Measurements from ENCODE around the gene FAM3D. TPM values are rescaled to one million over a fixed set of nuclear protein-coding genes. Genes with fewer than 3 reads are reported as not detected.

The FAM3D gene
- total RNA-seq, 2 experiments from 2014 or later = not detected

DNA sequence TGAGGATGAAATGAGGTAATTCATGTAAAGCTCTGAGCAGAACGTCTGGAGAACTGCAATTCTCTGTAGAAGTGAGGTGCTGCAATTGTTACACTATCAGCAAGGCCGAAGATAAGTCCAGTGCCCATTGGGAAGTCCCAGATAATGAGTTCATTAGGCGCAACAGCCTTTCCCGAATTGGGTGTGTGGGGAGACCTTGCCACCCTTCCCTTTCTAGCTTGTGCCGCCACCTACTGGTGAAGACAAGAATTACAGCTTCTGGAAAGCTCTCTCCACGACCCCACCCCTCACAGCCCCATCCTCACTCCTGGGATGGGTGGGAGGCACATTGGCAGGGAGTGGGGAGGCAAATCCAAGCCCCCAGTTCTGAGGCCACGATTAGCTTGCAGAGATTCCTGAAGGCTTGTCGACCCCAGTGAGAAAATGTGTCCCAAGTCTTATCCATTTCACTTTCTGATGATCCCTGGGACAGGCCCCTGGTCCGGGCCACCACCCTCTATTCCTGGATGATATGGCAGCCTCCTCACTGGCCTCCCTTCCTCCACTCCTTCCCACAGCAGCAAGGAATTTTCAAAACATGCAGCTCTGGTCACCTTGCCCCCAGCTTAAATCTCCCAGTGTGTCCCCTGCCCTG lies 36.4 kb downstream of the FAM3D start:
- Mint-ChIP-seq H3K27ac (no peak overlapping the region), H3K4me1 (ENCODE audit: low read depth) (peaks cover 1% of the 10 kb centered on the region), H3K36me3 (ENCODE audit: low read depth) (no peaks in the 10 kb centered on the region), H3K4me3 (no peak overlapping the region), H3K27me3 (ENCODE audit: low read depth) (no peaks in the 10 kb centered on the region), H3K9me3 (ENCODE audit: insufficient read depth) (no peaks in the 10 kb centered on the region)
- CTCF ChIA-PET = interaction anchor here (0.6 to 3.7 kb wide), 28 partner anchors 9 to 1413 kb away, joined by 3 to 60 read pairs (median 4); partner anchors contain the start of genes FAM3D, HTD2, KCTD6 and RPP14
- DNase-seq (peak; percentile 69), ATAC-seq (peak; percentile 65)
- POLR2A ChIA-PET = no interaction called here

DNA sequence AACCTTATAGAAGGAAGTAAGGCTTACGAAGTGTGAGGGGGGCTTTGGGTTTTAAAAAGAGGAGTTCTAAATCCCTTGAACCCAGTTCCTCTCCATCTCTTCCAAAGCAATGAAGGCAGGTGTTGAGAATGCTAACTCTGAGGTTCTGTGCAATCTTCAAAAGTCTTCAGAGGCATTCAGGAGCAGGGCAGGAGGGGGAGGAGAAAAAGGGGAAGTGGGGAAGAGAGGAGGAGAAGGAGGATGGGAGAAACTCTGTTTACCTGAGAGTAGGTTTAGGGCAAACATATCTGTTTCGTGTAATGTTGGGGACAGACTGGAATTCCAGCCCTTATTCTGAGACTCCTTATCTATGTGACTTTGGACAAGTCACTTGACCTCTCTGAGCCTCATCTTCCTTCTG lies 36.9 kb downstream of the FAM3D start:
- Mint-ChIP-seq H3K4me1 (ENCODE audit: low read depth) (peaks cover 3% of the 10 kb centered on the region), H3K27ac (no peak overlapping the region), H3K36me3 (ENCODE audit: low read depth) (no peaks in the 10 kb centered on the region), H3K4me3 (no peak overlapping the region), H3K27me3 (ENCODE audit: low read depth) (no peaks in the 10 kb centered on the region), H3K9me3 (ENCODE audit: insufficient read depth) (no peaks in the 10 kb centered on the region)
- CTCF ChIA-PET = interaction anchor here (0.8 to 3.7 kb wide), 24 partner anchors 9 to 323 kb away, joined by 3 to 60 read pairs (median 5); partner anchors contain the start of genes FAM3D, HTD2, KCTD6 and RPP14
- DNase-seq (no peak), ATAC-seq (no peak)
- POLR2A ChIA-PET = no interaction called here

DNA sequence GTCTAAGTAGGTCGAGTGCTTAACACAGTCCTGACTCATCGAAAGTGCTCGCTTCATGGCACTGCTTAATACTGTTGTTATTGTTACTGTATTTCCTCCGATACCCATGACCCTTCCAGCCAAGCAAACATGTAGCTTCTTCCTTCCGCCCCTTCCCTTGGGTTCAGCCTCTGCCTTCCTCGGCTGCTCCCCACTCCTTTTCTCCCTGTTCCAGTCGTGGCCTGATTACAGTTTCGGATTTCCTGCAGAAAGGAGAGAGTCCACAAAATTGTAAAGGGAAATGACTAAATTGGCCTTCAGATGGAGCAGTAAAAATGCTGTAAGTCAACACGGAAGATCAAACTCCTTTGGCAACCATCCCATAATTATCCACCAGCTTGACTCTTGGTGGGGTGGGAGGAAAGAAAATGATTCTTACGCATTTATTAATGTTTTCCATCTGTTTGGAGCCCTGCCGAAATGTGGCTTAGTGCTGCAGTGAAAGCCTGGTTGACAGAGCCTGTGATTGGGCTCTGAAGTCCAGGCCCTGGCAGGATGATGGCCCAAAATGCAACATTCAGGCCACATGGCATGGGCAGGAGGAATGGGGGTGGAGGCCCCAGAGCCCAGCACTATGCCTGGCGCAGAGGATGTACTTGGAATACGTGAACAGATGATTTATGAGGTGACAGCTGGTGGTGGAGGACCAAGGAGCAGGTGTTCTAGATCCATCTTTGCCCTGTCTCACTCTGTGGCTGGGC lies 37.6 kb downstream of the FAM3D start:
- no peak for ATAC-seq
- ChIA-PET POLR2A (no interaction called here), CTCF (interaction anchor here (1.1 to 1.8 kb wide), 3 partner anchors 134 to 323 kb away, joined by 3 to 5 read pairs (median 3); partner anchors contain the start of genes HTD2 and RPP14)
- Mint-ChIP-seq H3K4me1 (ENCODE audit: low read depth) (peaks cover 3% of the 10 kb centered on the region), H3K27me3 (ENCODE audit: low read depth) (no peaks in the 10 kb centered on the region), H3K36me3 (ENCODE audit: low read depth) (no peaks in the 10 kb centered on the region), H3K27ac (no peak overlapping the region), H3K9me3 (ENCODE audit: insufficient read depth) (no peaks in the 10 kb centered on the region), H3K4me3 (no peak overlapping the region)
- no peak for DNase-seq

DNA sequence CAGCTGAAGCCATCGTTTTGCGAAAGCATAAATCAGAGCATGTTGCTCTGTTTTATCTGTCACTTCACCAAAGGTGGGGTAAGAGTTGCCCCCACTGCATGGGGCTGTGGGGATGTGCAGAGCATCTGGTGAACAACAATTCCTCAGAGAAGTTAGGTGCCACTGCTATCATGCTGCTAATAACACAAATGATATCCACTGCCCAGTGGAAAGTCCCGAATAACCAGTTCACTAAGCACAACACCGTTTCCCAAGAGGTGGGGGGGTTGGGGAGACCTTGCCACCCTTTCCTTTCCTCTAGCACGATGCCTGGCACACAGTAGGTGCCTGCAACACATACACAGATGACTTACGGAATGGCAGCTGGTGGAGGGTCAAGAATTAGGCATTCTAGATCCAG lies 38.6 kb downstream of the FAM3D start:
- Mint-ChIP-seq H3K27ac (no peak overlapping the region), H3K27me3 (ENCODE audit: low read depth) (no peaks in the 10 kb centered on the region), H3K36me3 (ENCODE audit: low read depth) (no peaks in the 10 kb centered on the region), H3K4me3 (no peak overlapping the region), H3K4me1 (ENCODE audit: low read depth) (peaks cover 3% of the 10 kb centered on the region), H3K9me3 (ENCODE audit: insufficient read depth) (no peaks in the 10 kb centered on the region)
- ATAC-seq (no peak), DNase-seq (no peak)
- CTCF ChIA-PET = no interaction called here
- POLR2A ChIA-PET = no interaction called here

DNA sequence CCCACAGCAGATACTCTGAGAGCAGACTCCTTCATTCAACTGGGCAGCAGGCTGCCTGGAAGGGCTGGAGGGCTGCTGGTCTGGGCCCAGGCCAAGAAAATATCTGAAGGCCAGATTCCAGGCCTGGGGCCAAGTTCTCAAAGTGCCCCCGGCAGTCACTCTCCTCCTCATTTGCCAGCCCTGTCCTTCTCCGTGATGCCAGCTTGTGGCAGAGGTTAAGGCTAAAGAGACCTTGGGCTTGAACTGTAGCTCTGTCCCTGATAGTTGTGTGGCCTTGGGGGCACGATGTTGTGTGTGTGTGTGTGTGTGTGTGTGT lies 39.0 kb downstream of the FAM3D start:
- Mint-ChIP-seq H3K27ac (no peak overlapping the region), H3K36me3 (ENCODE audit: low read depth) (no peaks in the 10 kb centered on the region), H3K27me3 (ENCODE audit: low read depth) (no peaks in the 10 kb centered on the region), H3K4me1 (ENCODE audit: low read depth) (peaks cover 3% of the 10 kb centered on the region), H3K4me3 (no peak overlapping the region), H3K9me3 (ENCODE audit: insufficient read depth) (no peaks in the 10 kb centered on the region)
- ATAC-seq (no peak), DNase-seq (no peak)
- POLR2A ChIA-PET = no interaction called here
- CTCF ChIA-PET = no interaction called here

DNA sequence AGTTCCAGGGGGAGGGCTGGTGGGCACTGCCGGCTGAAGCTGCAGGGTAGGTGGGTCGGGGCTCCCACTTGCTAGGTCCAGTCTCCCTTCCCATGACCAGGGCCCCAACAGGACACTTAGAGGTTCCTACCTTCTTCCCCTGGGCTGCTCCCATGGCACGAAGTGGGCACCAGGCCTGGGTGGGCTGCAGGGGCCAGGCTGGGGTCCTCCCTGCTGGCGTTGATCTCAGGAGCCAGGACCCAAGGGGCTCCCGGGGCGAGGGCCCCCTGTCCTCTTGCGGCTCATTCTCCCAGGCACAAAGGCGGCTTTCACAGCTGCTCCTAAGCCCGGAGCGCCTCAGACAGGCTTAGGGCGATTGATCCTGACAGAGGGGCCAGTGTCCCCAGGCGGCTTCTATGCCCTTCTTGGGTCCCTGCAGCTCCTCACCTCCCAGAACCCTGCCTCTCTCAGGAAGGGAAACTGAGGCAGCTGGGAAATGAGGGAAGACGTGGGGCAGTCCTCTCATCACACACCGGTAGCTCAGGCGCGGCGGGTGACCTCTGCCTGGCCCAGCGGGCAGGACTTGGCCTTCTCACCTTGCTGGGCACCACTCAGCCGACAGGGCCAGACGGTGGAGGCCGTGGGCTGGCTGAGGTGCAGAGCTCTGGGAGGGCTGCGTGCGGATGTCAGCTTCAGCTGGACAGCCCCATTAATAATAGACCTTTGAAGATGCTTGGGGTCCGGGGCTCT lies 39.6 kb downstream of the FAM3D start:
- Mint-ChIP-seq H3K27ac (no peak overlapping the region), H3K9me3 (ENCODE audit: insufficient read depth) (no peaks in the 10 kb centered on the region), H3K4me1 (ENCODE audit: low read depth) (peaks cover 3% of the 10 kb centered on the region), H3K4me3 (no peak overlapping the region), H3K36me3 (ENCODE audit: low read depth) (no peaks in the 10 kb centered on the region), H3K27me3 (ENCODE audit: low read depth) (no peaks in the 10 kb centered on the region)
- DNase-seq (no peak), ATAC-seq (no peak)
- ChIA-PET CTCF (no interaction called here), POLR2A (no interaction called here)

DNA sequence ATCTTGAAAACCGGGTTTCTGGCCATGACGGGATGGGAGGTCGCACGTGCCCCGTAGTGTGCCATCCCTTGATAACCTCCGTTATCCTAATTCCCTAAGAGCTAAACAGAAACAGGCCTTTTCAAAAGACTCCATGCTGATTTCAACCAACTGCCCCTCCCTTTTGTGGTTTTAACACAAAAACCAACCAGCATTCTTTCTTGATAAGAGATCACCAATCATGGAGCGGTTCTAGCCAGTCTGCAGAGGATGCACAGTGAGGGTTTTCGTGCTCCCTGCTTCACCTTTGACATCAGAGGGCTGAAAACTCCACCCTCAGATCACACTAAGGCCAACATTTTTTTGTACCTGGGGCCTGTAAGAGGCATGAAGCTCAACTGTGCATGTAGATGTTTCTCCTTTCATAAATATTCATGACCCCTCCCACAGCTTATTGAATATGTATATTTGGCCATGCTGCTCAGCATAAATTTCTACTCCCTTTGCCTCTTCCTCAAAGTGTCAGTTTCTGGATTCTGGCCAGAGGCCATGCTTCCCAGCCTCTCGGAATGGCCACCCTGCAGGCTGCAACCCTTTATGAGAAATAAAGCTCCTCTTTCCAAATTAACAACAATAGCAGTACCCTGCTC lies 41.3 kb downstream of the FAM3D start:
- H3K9me3 Mint-ChIP-seq (ENCODE audit: insufficient read depth) = no peaks in the 10 kb centered on the region
- peaks cover 3% of the 10 kb centered on the region for H3K4me1 Mint-ChIP-seq (ENCODE audit: low read depth)
- H3K4me3 Mint-ChIP-seq = no peak overlapping the region
- DNase-seq (no peak), ATAC-seq (no peak)
- POLR2A ChIA-PET = no interaction called here
- CTCF ChIA-PET = interaction anchor here (0.9 to 1.2 kb wide), 2 partner anchors 57 to 319 kb away, joined by 3 read pairs; partner anchors contain the start of gene HTD2
- no peak overlapping the region for H3K27ac Mint-ChIP-seq
- no peaks in the 10 kb centered on the region for H3K36me3 Mint-ChIP-seq (ENCODE audit: low read depth)
- H3K27me3 Mint-ChIP-seq (ENCODE audit: low read depth) = no peaks in the 10 kb centered on the region

DNA sequence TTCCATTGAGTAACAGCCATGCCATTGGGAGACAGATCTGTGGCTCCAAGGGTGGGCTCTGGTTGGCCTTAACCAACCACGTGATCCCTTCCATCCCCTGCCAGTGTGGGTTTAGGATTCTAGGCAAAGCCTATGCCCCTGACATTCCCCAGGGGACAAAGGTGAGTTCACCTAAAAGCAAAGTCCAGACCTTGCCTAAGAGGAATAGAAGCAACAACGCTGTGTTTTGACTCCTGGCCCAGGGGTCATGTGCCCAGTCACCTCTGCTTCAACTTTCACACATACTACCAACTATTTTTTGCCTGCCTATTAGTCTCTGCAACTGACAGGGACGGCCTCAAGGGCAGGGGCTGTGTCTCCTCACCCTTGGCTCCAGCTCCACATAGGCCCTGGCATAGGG lies 42.0 kb downstream of the FAM3D start:
- Mint-ChIP-seq H3K27ac (no peak overlapping the region), H3K27me3 (ENCODE audit: low read depth) (no peaks in the 10 kb centered on the region), H3K4me3 (no peak overlapping the region), H3K9me3 (ENCODE audit: insufficient read depth) (no peaks in the 10 kb centered on the region), H3K4me1 (ENCODE audit: low read depth) (peaks cover 3% of the 10 kb centered on the region), H3K36me3 (ENCODE audit: low read depth) (no peaks in the 10 kb centered on the region)
- ChIA-PET POLR2A (no interaction called here), CTCF (no interaction called here)
- no peak for DNase-seq
- ATAC-seq = no peak

DNA sequence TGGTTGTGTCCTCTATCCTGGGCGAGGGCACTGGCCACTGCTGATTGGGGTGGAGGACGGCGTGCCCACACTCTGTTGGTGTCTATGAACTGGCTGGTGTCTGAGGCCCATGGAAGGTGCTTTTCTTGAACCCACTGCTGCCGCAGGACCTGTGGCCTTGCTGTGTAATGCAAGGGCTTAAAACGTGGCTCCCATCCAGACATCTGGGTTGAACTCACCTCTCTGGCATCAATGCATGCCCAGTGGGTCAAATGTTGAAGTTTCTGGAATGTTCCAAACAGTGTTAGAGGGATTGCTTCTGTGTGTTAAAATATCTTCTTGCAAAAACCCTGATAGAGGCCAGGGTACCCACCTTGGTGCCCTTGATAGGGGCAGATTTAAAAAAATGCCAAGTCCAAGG lies 42.6 kb downstream of the FAM3D start:
- ChIA-PET POLR2A (no interaction called here), CTCF (no interaction called here)
- H3K4me1 Mint-ChIP-seq (ENCODE audit: low read depth) = peaks cover 3% of the 10 kb centered on the region
- no peaks in the 10 kb centered on the region for H3K27me3 Mint-ChIP-seq (ENCODE audit: low read depth)
- H3K4me3 Mint-ChIP-seq = no peak overlapping the region
- ATAC-seq (no peak), DNase-seq (no peak)
- H3K36me3 Mint-ChIP-seq (ENCODE audit: low read depth) = no peaks in the 10 kb centered on the region
- H3K27ac Mint-ChIP-seq = no peak overlapping the region
- no peaks in the 10 kb centered on the region for H3K9me3 Mint-ChIP-seq (ENCODE audit: insufficient read depth)

DNA sequence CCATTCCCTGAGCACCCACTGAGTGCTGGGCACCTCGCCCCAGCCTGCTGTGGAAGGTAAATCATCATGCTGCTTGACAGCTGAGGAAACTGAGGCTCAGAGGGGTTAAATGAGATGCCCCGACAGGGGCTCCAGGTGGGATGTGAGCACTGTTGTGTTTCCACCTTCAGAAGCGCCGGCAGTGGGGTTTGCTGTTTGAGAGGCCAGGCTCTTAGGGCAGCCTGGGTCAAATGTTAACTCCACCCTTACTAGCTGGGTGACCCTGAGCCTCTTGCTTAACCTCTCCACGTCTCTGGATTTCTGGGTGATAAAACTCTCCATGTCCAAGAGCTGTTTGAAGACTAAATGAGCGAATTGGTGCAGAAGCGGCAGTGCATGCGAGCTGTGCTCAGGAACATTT lies 43.1 kb downstream of the FAM3D start:
- Mint-ChIP-seq H3K27me3 (ENCODE audit: low read depth) (no peaks in the 10 kb centered on the region), H3K4me3 (no peak overlapping the region), H3K36me3 (ENCODE audit: low read depth) (no peaks in the 10 kb centered on the region), H3K9me3 (ENCODE audit: insufficient read depth) (no peaks in the 10 kb centered on the region), H3K27ac (no peak overlapping the region), H3K4me1 (ENCODE audit: low read depth) (peaks cover 3% of the 10 kb centered on the region)
- DNase-seq = no peak
- ATAC-seq = no peak
- POLR2A ChIA-PET = no interaction called here
- CTCF ChIA-PET = no interaction called here

DNA sequence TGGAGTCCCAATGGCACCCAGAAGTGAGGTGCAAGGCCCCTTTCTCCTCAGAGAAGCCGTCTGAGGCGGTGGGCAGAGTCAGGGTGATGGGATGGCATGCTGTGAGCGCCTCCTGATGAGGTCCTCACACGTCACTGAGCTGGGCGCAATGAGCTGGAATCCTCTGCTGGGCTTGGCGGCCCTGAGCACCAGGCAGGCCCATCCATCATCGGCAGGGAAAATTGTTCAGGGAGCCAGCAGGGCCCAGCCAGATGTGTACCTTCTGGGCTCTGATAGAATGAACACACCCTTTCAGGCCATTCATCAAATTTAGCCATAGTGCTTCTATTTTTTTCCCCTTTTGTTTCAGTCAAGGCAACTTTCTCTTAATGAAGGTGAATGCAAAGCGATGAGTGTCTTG lies 43.7 kb downstream of the FAM3D start:
- no peaks in the 10 kb centered on the region for H3K9me3 Mint-ChIP-seq (ENCODE audit: insufficient read depth)
- no peaks in the 10 kb centered on the region for H3K36me3 Mint-ChIP-seq (ENCODE audit: low read depth)
- CTCF ChIA-PET = no interaction called here
- H3K4me1 Mint-ChIP-seq (ENCODE audit: low read depth) = peaks cover 3% of the 10 kb centered on the region
- H3K4me3 Mint-ChIP-seq = no peak overlapping the region
- no peaks in the 10 kb centered on the region for H3K27me3 Mint-ChIP-seq (ENCODE audit: low read depth)
- POLR2A ChIA-PET = no interaction called here
- DNase-seq = no peak
- H3K27ac Mint-ChIP-seq = no peak overlapping the region
- ATAC-seq = no peak

DNA sequence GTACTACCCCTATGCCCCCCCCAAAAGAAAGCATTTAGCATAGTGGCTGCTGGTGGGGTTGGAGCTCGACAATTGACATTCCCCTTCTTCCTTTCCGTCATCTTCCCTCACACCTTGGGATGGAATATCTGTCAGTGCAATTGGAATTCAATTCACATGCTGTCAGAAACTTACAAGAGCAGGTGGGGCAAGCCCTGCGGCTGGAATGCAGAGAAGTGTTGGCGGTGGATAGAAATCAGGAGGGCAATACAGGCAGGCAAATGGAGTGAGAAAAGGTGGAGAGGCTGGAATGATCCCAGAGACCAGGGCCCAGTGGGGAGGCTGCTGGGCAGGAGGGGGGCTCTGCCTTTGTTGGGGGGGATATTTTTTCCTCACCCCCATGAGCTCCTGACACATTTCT lies 44.1 kb downstream of the FAM3D start:
- Mint-ChIP-seq H3K4me1 (ENCODE audit: low read depth) (peaks cover 3% of the 10 kb centered on the region), H3K9me3 (ENCODE audit: insufficient read depth) (no peaks in the 10 kb centered on the region), H3K27me3 (ENCODE audit: low read depth) (no peaks in the 10 kb centered on the region), H3K4me3 (no peak overlapping the region), H3K36me3 (ENCODE audit: low read depth) (no peaks in the 10 kb centered on the region), H3K27ac (no peak overlapping the region)
- ATAC-seq (no peak), DNase-seq (no peak)
- ChIA-PET CTCF (interaction anchor here (1.3 to 3.2 kb wide), 2 partner anchors 8 to 54 kb away, joined by 3 to 13 read pairs; no protein-coding TSS in a partner anchor), POLR2A (no interaction called here)
